ENCODE measurements around the gene POU3F1.

DNA sequence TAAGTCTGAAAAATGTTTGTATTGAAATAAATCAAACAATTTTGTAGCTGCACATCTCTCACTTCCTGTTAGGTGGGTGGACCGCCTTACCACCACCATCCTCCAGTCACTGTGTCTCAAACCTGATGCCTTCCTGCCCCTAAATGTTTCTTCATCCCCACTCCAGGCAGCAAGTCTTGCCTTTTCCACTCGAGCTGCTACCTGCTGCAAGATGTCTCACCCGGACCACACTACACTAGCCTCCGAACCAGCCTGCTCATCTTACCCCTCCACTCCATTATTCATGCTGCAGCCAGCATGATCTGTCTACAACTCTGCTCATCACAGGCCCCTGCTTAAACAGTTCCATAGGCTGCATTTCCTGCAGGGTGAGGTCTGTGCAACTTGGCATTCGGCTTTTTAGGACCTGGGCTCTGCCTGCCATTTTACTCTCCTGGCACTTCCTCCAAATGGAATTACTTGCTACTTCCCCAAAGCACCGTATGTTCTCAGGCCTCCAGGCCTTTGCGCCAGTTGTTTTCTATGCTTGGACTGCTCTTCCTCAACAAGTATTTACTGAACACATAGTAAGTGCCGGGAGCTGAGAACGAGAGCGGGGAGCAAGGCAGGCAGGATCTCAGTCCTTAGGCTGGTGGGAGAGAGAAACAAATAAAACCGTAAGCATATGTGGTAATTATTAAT lies 51.6 kb downstream of the POU3F1 start:
- TF ChIP-seq, protein P1, sequence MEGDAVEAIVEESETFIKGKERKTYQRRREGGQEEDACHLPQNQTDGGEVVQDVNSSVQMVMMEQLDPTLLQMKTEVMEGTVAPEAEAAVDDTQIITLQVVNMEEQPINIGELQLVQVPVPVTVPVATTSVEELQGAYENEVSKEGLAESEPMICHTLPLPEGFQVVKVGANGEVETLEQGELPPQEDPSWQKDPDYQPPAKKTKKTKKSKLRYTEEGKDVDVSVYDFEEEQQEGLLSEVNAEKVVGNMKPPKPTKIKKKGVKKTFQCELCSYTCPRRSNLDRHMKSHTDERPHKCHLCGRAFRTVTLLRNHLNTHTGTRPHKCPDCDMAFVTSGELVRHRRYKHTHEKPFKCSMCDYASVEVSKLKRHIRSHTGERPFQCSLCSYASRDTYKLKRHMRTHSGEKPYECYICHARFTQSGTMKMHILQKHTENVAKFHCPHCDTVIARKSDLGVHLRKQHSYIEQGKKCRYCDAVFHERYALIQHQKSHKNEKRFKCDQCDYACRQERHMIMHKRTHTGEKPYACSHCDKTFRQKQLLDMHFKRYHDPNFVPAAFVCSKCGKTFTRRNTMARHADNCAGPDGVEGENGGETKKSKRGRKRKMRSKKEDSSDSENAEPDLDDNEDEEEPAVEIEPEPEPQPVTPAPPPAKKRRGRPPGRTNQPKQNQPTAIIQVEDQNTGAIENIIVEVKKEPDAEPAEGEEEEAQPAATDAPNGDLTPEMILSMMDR (IDR thresholded peaks at IDR 0.05): no peak
- TF ChIP-seq POLR2A (IDR thresholded peaks at IDR 0.05): no peak
- TF ChIP-seq POLR2AphosphoS5 (IDR thresholded peaks at IDR 0.05; ENCODE audit: insufficient read depth in 1 of 2, low read depth in 1 of 2): no peak

All from vagina (tissue), 2 donors.